ENCODE measurements around the gene SLC34A3.

SLC34A3 gene

GRCh38 chr9:137218212-137218753 lies 12.4 kb upstream of the SLC34A3 start:
- H3K36me3 ChIP-seq (ENCODE audit: insufficient read depth): no peaks in the 10 kb centered on the region
- TF ChIP-seq, protein P1, sequence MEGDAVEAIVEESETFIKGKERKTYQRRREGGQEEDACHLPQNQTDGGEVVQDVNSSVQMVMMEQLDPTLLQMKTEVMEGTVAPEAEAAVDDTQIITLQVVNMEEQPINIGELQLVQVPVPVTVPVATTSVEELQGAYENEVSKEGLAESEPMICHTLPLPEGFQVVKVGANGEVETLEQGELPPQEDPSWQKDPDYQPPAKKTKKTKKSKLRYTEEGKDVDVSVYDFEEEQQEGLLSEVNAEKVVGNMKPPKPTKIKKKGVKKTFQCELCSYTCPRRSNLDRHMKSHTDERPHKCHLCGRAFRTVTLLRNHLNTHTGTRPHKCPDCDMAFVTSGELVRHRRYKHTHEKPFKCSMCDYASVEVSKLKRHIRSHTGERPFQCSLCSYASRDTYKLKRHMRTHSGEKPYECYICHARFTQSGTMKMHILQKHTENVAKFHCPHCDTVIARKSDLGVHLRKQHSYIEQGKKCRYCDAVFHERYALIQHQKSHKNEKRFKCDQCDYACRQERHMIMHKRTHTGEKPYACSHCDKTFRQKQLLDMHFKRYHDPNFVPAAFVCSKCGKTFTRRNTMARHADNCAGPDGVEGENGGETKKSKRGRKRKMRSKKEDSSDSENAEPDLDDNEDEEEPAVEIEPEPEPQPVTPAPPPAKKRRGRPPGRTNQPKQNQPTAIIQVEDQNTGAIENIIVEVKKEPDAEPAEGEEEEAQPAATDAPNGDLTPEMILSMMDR (conservative IDR thresholded peaks at IDR 0.05; ENCODE audit: low read depth, low read length): no peak
- H3K4me1 ChIP-seq (ENCODE audit: low read depth, poor library complexity, severe bottlenecking): peaks cover 4% of the 10 kb centered on the region
- H4K20me1 ChIP-seq (ENCODE audit: insufficient read depth): no peaks in the 10 kb centered on the region
- no peak overlapping the region for H2AFZ ChIP-seq (ENCODE audit: low read depth)
- H3K4me3 ChIP-seq (IDR thresholded peaks at IDR 0.05; ENCODE audit: insufficient read depth, low read depth, low read length): no peak overlapping the region
- no peak overlapping the region for H3K4me2 ChIP-seq
- H3K27me3 ChIP-seq (ENCODE audit: insufficient read depth, low read depth): no peaks in the 10 kb centered on the region
- H3K27ac ChIP-seq: no peak overlapping the region
- H3K9ac ChIP-seq: no peak overlapping the region
- H3K79me2 ChIP-seq (ENCODE audit: insufficient read depth, low read depth): no peaks in the 10 kb centered on the region

DNA sequence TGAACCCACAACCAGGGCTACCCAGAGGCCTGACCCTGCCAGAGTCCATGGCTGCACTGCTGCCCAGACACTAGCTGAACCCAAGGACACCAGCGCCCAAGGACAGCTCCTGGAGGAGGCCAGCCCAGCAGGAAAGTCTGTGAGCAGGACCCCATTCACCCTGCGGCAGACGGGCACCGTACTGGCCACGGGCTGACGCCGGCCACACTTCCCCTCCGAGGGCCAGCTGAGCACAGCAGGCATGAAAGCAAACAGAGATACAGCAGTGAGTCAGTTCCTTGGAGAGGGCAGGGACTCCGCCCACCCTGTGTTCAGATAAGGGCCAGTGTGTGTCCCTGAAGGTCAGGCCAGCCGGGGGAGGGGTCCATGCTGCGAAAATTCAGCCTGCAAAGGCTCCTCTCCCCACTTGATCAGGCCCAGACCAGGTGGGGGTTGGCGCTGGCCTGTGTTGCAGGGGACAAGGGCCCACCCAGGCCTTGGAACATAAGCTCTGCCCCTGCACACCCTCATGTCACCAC lies 11.9 kb upstream of the SLC34A3 start:
- Histone ChIP-seq H3K27me3 (ENCODE audit: insufficient read depth, low read depth) (no peaks in the 10 kb centered on the region), H3K27ac (no peak overlapping the region), H2AFZ (ENCODE audit: low read depth) (no peak overlapping the region), H3K4me1 (ENCODE audit: low read depth, poor library complexity, severe bottlenecking) (peaks cover 5% of the 10 kb centered on the region), H3K4me2 (no peak overlapping the region), H3K36me3 (ENCODE audit: insufficient read depth) (no peaks in the 10 kb centered on the region), H3K79me2 (ENCODE audit: insufficient read depth, low read depth) (no peaks in the 10 kb centered on the region), H4K20me1 (ENCODE audit: insufficient read depth) (no peaks in the 10 kb centered on the region), H3K4me3 (IDR thresholded peaks at IDR 0.05; ENCODE audit: insufficient read depth, low read depth, low read length) (no peak overlapping the region), H3K9ac (no peak overlapping the region)
- TF ChIP-seq, protein P1 (conservative IDR thresholded peaks at IDR 0.05; ENCODE audit: low read depth, low read length): no peak

DNA sequence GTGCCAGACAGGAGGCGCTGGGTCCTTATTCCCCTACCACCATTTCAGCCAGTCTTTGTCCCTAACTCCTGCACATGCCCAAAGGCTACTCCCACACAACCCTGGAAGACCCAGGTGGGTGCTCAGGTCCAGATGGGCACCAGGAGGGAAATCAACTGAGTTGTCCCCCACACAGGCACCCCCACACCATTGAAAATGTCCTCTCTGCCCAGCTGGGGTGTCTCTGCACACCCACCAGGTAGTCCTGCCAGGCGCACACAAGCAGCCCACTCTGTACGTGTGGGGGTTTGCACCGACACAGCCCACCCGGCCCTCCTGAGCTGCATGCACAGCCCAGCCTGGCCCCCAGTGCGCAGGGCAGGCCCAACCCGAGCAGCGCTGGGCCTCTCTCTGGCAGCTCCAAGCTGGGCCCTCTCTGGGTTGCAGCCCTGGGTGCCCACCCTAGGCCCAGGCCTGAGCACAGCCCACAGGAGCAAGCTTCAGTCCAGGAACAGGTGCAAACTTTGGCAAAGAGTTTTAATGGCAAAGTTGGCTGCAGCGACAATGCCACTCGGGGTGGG lies 10.9 kb upstream of the SLC34A3 start:
- H3K27ac ChIP-seq: no peak overlapping the region
- H3K4me2 ChIP-seq: no peak overlapping the region
- no peaks in the 10 kb centered on the region for H3K27me3 ChIP-seq (ENCODE audit: insufficient read depth, low read depth)

GRCh38 chr9:137220317-137221094 lies 10.2 kb upstream of the SLC34A3 start:
- H3K27me3 ChIP-seq (ENCODE audit: insufficient read depth, low read depth): no peaks in the 10 kb centered on the region
- no peak overlapping the region for H3K4me2 ChIP-seq
- no peaks in the 10 kb centered on the region for H4K20me1 ChIP-seq (ENCODE audit: insufficient read depth)
- no peaks in the 10 kb centered on the region for H3K79me2 ChIP-seq (ENCODE audit: insufficient read depth, low read depth)
- H3K9ac ChIP-seq: no peak overlapping the region
- no peak overlapping the region for H2AFZ ChIP-seq (ENCODE audit: low read depth)
- no peak overlapping the region for H3K4me3 ChIP-seq (IDR thresholded peaks at IDR 0.05; ENCODE audit: insufficient read depth, low read depth, low read length)
- no peak overlapping the region for H3K27ac ChIP-seq
- TF ChIP-seq, protein P1 (conservative IDR thresholded peaks at IDR 0.05; ENCODE audit: low read depth, low read length): no peak
- H3K4me1 ChIP-seq (ENCODE audit: low read depth, poor library complexity, severe bottlenecking): peaks cover 10% of the 10 kb centered on the region
- H3K36me3 ChIP-seq (ENCODE audit: insufficient read depth): no peaks in the 10 kb centered on the region

More for the DNA sequence above, 10.9 kb upstream of the SLC34A3 start:
- Histone ChIP-seq H3K79me2 (ENCODE audit: insufficient read depth, low read depth) (no peaks in the 10 kb centered on the region), H3K9ac (no peak overlapping the region), H2AFZ (ENCODE audit: low read depth) (no peak overlapping the region), H4K20me1 (ENCODE audit: insufficient read depth) (no peaks in the 10 kb centered on the region), H3K4me3 (IDR thresholded peaks at IDR 0.05; ENCODE audit: insufficient read depth, low read depth, low read length) (no peak overlapping the region), H3K36me3 (ENCODE audit: insufficient read depth) (no peaks in the 10 kb centered on the region), H3K4me1 (ENCODE audit: low read depth, poor library complexity, severe bottlenecking) (peaks cover 10% of the 10 kb centered on the region)
- TF ChIP-seq, protein P1 (conservative IDR thresholded peaks at IDR 0.05; ENCODE audit: low read depth, low read length): no peak
